Measurements from ENCODE around the gene UBN1.

The UBN1 gene

DNA sequence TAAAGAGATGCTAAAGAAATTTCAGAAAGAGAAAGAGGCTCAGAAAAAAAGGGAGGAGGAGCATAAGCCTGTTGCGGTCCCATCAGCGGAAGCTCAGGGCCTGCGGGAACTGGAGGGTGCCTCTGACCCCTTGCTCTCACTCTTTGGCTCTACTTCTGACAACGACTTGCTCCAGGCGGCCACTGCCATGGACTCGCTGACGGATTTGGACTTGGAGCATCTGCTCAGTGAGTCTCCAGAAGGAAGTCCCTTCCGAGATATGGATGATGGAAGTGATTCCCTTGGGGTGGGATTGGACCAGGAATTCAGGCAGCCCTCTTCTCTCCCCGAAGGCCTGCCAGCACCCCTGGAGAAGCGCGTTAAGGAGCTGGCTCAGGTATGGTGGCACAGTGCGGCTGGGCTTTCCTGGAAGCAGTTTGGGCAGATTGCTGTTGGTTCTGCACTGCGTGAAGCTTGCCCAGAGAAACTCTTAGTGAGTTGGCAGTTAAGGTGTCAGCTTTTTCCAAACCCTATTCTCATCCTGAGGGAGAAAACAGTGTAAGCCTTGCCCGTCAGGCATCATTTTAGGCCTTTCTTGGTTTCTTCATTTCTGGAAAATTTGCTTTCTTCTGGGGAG is 13.6 kb downstream of the UBN1 start:
- DNase-seq: no peak

DNA sequence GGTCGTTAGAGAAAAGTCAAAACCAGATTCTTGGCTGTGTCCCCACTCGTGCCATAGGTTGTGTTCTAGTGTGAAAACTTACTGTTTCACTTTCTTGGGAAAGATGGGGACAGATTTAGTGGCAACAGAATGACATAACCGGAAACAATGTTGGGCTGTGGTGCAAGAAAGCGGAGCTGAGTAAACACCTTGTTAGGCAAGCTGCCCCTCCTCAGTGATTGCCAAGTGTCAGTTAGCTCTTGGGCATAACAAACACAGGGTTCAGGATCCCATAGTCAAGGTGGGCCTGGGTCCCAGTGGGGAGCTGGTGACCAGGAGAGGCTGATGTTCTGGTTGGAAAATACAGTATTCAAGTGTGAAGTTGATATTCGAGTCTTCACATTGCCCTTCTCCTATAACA is 15.4 kb downstream of the UBN1 start:
- DNase-seq: no peak

DNA sequence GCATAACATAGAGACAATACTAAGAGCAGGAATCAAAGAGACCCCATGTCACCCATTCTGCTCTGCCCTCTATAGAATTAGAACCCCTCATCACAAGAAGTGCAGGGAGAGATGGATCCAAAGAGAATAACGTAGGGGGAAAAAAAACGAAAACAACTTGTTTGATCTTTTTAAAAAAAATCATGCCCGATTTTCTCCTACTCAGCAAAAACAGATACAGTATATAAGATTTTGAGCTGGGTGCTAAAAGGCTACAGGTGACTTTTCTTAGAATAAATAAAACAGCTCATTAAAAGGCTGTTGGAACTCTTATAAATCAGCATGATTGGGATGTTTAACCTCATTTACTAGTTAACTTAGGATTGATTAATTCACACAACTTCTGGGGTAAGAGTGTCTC is 17.4 kb downstream of the UBN1 start:
- no peak for DNase-seq

DNA sequence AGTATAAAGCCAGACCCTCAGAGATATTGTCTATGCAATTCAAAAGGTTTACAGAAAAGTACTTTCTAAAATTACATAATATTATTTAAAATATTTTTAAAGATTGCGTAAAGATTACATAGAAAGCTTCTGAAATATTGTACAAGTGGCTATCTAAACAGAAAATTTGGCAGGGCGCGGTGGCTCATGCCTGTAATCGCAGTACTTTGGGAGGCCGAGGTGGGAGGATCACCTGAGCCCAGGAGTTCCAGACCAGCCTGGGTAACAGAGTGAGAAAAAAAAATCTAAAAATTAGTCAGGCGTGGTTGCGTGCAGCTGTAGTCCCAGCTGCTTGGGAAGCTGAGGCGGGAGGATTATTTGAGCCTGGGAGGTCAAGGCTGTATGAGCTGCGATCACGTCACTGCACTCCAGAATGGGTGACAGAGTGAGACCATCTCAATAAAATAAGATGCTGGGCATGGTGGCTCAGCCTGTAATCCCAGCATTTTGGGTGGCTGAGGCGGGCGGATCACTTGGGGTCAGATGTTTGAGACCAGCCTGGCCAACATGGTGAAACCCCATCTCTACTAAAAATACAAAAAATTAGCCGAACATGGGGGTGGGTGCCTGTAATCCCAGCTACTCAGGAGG is 18.1 kb downstream of the UBN1 start:
- no peak for DNase-seq

DNA sequence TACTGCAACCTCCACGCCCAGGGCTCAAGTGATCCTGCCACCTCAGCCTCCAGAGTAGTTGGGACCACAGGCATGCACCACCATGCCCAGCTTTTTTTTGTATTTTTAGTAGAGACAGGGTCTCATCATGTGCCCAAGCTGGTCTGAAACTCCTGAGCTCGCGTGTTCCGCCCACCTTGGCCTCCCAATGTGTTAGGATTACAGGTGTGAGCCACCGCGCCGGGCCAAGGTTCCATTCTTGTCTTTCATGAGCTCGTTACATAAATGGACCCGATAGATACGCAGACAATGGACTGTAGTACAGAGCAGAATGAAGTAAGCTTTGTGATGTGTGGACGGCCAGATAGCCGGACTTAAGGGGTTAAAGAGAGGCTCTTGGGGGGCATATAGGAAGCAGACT is 19.3 kb downstream of the UBN1 start:
- DNase-seq: no peak

DNA sequence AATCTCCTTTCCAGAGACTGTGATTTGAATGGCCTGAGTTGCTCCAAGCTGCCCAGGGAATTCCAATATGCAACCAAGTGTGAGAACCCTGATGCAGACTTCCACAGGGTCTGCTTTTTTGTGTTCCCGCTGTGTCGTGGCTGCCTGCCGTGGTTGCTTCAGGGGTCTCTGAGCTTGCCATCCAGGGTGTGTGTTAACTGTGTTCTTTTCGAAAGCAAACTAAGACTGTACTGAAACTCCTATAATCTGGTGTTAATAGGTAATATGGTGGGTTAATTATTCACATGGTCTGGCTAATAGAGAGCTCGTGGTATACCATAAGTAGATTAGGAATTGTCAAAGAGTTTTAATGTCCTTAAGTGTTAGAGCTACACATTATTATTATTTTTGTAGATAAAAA is 20.7 kb downstream of the UBN1 start:
- no peak for DNase-seq

DNA sequence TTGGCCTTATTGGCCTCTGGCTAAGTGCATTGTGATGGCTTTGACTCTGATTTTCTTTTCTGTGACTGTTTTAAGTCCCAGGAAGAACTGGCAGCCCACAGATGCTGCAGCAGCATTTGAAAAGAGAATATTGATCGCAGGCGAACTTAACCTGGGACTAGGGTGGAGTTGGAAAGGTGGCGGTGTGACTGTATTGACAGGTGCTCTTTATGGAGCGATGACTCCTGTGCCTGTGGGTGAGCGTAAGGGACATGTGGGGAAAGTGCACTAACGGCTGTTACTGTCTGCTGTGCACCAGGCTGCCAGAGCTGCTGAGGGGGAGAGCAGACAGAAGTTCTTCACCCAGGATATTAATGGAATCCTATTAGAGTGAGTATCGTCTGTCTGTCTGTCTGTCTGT is 21.3 kb downstream of the UBN1 start:
- no peak for DNase-seq

DNA sequence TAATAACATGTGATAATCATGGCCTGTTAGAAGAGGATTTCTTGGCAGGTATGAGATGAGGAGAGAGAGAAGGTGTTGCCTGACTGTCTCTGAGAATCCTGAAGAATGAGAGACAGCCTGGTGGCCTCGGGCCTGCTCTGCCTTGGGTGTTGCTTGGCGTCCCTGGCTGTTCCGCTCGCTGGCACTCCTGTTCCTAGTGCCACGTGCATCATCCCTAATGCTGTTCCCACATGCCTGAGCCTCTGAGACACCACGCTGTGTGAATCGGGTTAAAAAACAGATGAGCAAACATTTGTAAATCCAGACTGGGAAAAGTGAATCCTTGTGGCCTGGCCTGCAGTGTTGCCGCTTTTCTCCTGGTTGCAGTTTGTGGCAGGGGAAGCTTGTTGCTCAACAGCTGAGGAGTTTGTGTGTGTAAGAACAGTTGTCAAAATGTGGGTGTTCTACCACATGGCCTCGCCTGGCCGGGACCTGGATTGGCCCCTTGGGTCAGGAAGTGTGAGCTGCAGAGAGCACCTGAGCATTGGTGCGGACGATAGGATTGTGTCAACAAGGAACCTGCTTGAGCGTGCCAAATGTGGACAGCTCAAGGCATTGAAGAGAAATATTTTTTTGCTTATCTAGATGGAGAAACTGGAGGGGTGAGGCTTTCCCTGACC is 22.0 kb downstream of the UBN1 start:
- DNase-seq: no peak

DNA sequence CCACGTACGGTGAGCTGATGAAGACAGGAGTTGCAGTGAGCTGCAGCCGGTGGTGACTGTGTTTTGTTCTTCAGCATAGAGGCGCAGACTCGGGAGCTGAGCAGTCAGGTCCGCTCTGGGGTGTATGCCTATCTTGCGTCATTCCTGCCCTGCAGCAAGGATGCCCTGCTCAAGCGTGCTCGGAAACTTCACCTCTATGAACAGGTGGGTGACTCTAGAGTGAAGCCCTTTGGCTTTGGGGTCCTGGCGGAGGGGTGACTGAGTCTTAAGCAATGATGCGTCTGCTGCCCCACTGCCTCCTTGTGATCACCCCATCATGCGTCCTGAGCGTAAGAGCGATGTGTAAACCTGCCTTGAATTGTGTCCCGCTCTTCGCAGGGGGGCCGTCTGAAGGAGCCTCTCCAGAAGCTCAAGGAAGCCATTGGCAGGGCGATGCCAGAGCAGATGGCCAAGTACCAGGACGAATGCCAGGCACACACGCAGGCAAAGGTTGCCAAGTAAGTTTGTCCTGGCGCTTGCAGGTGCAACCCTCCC is 22.9 kb downstream of the UBN1 start:
- no peak for DNase-seq

DNA sequence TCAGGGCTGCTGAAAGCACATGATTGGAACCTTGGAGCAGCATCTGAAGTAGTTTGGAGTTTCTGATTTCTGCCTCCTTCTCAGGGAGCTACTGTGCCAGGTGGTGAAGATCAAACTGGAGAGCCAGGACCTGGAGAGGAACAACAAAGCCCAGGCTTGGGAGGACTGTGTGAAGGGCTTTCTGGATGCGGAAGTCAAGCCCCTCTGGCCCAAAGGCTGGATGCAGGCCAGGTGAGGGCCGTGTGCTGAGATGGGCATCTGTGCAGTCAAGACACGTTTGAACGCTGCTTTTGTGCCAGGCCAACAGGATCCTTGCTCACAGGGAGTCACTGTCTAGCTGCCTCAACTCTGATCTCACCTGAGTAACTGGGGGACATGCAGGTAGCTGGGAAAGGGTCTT is 23.8 kb downstream of the UBN1 start:
- no peak for DNase-seq

DNA sequence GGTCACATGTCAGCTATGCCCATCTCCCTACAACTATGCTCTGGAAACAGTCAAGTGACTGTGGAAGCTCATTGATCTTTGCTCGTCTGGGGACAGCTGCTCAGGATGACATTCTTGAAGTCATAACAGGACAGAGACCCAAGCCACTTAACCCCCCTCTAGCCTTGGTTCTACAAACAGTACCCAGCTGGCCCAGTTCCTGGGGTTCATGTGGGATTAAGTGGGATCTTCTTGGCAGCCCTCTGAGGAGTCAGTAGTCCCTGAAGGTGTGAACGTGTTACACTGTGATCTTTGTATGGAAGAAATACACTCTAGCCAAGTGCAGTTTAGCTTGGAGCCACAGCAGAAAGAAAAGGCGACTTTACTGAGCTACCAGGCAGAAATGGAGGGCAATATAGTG is 25.8 kb downstream of the UBN1 start:
- DNase-seq: no peak

DNA sequence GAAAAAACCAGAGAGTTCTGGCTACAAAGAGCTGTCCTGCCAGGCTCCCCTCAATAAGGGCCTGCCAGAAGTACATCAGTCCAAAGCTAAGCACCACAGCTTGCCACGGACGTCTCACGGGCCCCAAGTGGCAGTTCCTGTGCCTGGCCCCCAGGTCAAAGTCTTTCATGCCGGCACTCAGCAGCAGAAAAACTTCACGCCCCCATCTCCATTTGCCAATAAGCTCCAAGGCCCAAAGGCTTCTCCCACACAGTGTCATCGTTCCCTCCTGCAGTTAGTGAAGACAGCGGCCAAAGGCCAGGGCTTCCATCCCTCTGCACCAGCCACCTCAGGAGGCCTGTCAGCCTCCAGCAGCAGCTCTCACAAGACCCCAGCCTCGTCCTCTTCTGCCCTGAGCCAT is 27.4 kb downstream of the UBN1 start:
- DNase-seq: no peak

DNA sequence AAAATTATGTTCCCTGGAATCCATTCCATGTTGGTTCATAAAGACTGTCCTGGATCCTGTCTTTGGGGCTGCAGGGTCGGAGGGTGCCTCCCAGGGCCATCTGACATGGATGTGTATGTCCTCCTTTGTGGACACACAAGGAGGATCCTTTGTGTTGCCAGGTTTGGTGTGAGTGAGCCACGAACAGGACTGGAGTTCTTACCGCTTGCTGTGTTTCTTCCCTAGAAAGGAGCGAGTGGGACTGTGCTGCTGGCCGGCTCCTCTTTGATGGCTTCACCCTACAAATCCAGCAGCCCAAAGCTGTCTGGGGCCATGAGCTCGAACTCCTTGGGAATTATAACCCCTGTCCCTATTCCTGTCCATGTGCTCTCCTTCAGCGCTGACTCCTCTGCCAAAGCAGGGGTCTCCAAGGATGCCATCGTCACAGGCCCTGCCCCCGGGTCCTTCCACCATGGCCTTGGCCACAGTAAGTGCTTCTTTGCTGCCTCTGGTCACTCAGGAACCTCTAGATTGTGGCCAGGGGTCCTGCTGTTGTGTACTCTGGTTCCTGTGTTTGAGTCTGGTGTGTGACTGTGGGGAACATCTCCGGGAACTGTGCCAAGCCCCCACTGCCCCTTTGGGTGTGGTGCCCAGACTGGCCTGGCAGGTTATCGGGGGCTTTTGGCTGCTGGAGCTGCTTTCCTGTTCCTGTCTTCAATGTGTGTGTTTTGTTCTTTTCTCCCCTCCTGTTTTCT is 29.5 kb downstream of the UBN1 start:
- no peak for DNase-seq

DNA sequence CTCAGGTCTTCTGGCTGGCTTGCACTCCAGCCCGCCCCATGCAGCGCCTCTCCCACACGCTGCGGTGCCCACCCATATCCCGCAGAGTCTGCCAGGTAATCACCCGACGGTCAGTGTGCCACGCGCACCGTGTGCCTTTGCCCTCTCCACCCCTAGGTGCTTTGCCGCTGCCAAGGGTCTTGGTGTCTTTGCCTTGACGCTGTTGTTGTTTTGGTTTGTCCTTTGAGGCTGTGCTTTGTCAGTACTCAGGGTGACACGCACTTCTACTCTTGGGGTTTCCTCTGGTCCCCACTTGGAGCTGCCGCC is 30.1 kb downstream of the UBN1 start:
- no peak for DNase-seq

DNA sequence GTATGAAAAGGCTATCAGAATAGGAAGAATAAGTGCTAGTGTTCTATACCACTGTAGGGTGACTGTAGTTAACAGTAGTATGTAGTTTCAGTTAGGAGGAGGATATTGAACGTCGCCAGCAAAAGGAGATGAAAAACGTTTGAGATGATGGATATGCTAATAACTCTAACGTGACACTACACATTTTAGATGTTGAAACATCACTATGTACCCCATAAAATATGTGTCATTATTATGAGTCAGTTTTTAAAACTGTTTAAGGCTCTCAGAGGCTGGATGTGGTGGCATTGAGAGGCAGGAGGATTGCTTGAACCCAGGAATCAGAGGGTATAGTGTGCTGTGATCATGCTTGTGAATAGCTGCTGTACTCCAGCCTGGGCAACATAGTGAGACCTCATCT is 31.8 kb downstream of the UBN1 start:
- DNase-seq: no peak

DNA sequence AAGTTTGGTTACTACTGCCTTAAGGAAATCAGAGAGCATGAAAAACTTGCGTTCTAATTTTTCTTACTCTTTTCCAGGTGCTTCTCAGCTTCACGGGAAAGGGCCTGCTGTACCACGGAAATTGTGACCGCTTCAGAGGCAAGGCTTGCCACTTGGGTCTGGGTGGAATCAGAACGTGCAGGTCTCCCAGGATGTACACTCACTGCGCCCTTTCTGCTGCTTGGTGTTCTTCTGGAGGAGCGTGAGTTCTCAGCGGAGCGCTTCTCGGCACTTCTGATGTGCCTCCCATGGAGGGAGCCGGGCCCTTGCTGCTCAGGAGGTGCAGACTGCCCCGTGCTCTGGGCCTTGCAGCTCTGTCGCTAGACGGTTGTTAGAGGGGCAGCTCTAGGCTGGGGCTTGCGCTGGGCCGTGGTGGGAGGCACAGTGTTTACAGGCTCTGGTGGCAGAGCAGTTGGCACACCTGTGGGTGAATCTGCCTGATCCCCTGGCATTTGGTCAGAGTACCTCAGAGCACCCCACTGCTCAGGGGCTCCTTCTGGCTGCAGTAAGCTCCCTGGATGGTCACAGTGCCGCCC is 32.8 kb downstream of the UBN1 start:
- no peak for DNase-seq

DNA sequence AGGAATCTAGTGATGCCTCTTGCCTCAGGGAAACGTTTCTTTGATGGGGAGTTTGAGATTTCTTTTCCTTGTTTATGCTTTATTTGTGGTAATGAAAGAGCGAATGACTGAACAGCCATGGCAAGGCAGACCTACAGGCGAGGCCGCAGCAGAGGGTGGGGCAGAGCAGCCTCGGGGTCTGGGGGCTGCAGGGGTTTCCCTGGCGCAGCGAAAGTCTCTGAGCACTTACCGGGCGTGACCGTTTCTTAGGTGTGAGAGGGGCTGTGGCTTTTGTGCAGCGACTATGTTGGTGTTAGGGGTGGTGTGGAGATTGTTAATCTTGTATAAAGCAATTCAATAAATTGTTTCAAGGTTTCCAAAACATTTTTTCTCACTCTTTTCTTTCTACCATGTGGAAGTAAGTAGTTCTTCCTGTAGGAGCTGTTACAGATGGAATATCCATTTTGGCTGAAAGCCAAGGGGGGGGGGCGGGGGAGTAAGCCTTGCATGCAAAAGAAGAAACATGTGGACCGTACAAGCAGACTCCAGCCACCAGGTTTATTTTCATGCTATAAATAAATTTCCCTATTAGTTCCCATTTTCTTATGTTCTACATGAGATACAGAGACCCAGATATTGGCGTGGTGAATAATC is 34.8 kb downstream of the UBN1 start:
- DNase-seq: no peak

DNA sequence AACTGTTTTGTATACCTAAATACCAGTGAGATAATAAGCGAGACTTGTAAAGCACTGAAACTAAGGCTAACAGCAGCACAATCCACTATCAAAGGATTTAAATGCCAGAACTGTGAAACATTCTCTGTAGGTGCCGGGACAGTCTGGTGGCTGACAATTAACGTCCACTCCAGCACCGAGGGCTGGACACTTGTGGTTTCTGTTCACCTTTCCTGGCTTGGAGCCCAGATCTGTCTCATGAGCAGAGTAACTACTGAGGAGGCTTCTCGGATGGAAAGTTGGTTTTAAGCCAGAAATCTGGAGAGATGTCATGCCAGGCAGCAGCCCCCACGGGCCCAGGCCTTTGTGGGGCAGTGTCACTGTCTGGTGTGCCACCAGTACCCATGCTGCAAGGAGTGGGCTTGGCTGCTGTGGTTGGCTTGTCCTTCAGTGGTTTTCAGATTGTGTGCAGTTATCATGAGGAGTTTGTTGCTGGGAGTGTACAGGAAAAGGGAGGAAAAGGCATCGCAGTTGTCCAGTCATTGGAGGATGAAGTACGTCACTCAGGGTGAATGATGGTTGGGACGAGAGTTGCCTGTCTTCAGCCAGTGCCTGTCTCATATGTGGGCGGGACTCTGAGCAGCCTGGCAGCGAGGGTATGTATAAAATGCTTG is 35.5 kb downstream of the UBN1 start:
- DNase-seq: no peak

DNA sequence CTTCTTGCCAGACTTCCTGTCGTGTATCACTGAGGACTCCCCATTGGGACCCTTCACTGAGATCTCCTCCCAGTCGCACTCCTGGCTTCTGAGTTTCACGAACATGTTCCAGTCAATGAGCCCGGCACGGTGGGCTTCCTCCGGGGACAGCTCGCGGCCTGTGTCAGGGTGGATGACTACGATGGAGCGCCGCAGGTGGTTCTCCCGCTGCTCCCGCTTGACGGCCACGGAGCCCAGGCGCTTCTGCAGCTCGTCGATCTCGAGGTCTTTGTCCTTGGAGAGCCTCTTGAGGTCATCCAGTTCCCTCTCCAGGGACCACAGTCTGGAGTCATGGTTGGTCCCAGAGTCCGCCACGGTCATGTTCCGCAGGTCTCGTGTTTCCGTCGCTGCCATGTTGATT is 36.2 kb downstream of the UBN1 start:
- DNase-seq: no peak

DNA sequence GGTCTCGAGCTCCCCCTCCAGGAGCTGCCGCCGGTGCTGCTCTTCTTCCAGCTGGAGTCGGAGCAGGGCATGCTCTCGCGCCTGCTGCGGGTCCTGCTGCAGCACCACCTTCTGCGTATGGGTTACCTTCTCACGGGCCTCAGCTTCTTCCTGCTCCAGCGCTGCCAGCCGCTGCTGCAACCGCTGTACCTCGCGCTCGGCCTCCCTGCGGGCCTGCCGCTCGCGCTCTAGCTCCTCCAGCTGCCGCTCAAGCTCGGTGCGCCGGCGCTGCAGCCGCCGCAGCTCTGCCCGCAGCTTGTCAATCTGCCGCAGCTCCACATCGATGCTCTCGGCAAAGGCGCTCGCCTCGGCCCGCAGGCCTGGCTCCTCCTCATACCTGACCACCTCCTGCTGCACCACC is 36.9 kb downstream of the UBN1 start:
- no peak for DNase-seq

DNA sequence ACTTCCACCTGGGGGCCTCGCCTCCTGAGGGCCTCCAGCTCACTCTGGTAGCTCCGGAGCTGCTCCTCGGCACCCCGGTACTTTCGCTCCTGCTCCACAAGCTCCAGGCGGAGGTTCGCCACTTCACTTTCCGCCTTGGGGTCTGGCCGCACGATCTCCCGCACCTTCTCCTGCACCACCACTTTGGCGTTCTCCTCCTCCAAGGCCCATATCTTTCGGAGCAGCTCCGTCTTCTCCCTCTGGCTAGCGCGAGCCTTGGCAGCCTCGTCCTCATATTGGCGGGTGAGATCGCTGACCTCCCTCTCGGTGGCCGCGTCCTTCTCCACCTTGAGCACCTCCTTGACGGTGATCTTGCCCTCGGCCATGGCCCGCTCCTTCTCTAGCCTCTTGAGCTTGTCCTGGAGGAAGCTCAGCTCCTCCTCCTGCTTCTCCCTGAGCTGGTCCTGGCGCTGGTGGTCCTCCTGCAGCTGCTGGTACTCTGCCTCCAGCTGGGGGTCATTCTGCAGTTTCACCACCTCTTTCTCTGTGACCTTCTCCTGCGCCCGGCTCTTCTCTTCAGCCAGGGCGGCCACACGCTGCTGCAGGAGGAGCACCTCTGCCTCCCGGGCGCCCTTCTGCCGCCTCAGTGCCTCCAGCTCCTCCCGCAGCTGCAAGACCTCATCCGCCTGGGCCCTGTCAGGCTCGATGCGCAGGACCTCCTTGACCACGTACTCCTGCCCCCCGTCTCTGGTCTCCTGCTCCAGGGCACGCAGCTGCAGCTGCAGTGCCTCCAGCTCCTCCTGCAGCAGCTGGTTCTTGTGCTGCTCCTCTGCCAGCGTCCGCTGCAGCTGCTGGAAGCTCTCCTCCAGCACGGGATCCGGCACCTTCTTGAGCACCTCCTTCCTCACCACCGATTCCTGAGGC is 37.9 kb downstream of the UBN1 start:
- no peak for DNase-seq

DNA sequence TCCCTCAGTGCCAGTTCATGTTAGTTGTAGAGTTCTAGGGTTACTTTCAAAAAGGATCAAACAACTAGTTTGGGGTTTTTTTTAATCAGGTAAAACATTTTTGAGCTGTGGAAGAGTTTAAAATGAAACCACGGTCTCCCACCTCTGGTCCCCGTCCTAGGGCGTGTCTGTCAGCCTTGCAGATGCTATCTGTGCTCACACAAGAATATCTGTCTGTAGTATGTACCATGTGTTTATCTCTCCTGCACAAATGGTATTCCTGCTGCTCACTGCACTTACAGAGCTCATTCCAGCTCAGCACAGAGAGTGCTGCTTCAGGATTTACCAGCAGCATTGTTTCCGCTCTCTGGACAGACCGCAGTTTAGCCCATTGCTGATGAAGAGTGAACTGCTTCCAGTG is 38.9 kb downstream of the UBN1 start:
- no peak for DNase-seq

Measured in GDM1 (cell line).